T-helper 22 cell (primary cell): ENCODE results near the gene DSCAML1.

Experiments used
- DNase-seq: peaks from one replicate; pipeline ENCODE4 v3.0.0-alpha.2; 2020; ENCODE audit warnings: low read depth

Gene DSCAML1

DNA sequence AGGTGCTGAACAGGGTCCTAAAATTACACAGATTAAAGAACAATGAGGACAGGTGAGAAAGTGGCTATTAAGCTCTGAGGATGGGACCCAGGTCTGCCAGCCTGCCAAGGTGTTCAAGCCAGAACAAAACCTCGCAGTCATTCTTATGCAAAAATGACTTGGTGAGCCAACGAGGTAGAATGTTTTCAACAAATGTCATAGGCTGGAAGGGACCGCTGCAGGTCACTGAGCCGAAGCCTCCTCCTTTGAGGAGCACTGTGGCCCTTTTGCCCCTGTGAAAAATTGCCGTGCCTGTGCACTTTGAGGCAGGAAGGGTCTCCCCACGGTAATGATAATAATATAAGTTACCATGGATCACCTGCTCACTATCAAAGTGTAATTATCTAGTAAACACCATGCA is 216.2 kb downstream of the DSCAML1 start:
- DNase-seq: no peak

DNA sequence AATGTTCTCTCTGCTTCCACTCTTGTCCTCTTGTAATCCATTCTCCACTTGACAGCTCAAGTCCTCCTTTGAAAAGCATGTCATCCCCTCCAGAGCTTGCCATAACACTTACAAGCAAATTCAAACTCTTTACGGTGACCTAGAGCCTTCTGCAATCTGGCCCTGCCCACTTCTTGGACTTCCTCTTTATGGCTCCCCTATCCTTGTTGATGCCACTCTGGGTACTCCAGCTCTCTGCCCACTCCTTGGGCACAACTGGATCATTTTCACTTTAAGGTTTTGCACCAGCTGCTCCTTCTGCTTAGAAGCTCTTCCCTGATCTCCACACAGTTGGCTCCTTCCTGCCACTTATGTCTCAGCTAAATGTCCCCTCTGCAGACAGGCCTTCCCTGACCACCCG is 217.9 kb downstream of the DSCAML1 start:
- no peak for DNase-seq

DNA sequence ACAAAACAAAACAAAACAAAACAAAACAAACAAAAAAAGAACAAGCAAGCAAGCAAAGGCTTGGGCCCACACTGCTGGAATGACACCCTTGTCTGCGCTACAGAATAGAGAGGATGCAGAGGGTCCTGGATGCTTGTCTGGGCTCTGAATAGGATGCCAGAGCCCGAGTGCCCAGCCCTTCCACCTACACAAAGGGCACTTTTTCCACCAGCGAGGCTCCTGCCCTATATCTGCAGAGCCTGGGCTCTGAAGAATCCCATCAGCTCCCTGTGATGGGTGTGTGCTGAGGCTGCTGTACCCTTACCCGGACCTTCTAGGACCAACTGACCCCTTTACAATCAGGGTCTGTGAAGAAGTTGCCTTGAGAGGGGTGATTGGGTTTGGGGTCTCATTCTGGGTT is 221.2 kb downstream of the DSCAML1 start:
- no peak for DNase-seq

DNA sequence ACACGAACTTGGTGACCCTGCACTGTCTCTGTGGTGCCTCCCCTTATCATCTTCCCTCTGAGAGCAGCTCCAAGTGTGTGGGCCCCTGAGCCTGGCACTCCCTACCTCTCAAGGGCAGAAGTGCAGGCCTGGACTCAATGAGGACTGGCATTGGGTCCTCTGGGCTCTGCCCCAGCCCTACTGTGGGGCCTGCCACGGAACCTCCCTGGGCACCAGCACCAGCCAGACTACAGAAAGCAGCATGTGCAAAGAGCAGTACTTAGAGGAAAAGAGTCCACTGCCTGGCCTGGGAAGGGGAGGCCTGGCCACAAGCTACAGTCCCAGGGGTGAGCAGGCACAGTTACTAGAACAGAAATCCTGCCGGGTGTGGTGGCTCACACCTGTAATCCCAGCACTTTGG is 222.5 kb downstream of the DSCAML1 start:
- DNase-seq: no peak

DNA sequence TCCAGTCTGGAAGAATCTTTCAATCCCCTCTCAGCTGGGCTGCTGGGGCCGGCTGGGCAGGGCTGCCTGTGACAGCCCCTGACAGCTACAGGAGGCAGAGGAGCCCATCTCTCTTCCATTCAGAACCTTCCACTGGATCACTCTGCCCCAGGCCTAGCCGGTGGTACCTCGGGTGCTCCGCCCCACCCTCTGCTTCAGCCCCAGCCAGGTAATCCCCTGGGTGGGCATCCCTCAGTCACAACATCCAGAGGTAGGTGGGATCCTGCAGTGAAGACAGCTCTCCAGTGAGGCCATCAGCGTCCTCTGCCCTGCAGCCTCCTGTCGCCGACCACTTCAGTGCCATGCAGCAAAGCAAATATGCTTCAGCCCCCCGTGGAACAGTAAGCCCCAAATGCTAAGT is 223.7 kb downstream of the DSCAML1 start:
- no peak for DNase-seq

DNA sequence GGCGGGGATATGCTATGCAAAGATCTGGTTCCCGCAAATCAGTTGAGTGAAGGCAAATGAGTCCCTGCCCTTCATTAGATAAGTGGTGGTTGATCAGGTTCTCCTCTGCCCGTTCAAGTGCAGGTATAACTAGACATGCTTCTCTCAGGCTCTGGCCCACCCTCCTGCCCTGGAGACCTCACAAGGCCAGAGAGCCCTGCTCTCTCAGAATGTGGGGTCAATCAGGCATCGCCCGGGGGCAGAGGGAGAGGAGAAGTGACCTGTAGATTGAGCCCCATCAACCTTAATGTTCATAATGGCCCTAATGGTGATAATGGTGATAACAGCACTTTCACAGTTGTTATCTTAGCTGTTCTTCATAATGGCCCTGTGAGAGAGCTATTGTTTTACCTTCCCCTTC is 224.3 kb downstream of the DSCAML1 start:
- DNase-seq: no peak

DNA sequence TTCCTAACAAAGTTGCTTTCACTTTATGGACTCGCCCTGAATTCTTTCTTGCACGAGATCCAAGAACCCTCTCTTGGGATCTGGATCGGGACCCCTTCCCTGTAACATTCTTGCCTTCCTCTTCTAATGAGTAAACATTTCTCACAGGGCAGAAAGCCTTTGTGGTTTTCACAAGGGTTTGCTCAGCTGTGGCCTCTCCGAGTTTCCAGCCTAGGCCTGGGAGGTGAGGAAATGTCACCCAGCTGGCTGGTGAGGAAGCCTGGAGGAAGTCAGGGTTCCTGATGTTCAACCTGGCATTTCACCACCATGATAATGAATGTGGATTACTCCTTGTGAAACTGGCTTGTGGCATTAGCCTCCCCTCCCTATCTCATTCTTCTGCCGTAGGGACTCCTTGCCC is 224.9 kb downstream of the DSCAML1 start:
- DNase-seq: no peak

DNA sequence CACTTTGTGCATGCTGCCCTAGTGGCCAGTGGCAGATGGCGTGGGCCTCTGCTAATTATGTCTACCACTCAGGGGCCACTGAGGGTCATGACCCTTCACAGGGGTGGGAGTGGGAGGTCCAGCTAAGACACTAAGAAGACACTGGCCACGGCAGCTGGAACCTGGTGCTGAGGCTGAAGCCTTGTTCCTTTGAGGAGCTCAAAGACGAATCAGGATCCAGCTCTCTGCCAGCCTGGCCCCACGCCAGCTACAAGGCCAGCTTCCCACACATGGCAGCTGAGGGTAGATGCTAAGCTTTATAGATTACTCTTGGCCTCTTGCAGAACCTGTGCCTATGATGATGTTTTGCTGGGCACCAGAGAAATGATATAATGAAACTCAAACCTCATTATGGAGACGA is 226.3 kb downstream of the DSCAML1 start:
- no peak for DNase-seq

DNA sequence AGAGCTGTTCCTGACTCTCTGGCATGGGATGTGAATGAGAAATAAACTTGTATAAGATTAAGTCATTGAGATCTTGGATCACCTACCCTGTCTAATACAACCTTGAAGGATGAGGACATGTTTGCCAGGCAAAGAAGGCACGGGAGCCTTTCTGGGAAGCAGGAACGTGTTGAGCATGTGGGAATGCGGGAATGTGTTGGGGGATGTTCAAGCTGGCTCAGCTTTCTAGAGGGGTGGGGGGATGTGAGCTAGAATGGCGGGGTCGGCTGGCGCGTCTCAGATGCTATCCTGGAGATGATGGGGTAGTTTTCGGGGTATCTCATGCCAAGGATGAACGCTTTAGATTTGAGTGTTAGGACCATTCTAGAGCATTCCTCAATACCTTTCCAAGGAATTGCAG is 227.1 kb downstream of the DSCAML1 start:
- DNase-seq: no peak

DNA sequence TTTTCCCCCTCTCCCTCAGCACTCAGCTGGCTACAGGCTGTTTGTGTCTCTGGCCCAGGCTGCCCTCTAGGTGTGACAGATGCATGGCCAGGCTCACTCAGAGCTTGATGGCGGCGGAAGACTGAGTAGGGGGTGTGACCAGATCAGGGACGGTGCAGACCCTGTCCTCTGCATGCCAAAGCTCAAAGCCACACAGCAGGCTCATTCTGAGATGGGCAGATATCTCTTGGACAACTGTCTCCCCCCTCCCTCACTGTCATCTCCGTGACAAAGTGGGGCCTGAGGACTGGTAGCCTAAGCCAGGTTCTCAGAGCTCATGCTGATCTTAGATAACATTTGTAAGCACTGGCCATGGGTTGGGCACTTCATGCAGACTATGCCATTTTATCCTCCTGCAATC is 231.3 kb downstream of the DSCAML1 start:
- DNase-seq: no peak

DNA sequence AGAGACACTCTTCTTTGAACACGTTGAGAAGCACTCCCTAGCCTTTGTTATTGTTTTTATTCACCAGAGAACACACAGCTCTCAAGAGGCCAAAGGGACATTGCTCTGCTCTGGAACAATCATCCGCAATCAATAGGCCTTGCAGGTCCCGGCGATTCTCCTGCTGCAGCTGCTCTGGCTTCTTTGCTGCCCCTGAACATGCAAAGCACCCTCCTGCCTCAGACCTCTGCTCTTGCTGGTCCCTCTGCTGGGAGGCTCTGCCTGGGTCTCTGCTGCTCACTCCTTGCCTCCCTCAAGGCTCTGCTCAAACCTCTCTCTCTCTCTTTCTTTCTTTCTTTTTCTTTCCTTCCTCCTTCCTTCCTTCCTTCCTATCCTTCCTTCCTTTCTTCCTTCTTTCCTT is 232.7 kb downstream of the DSCAML1 start:
- no peak for DNase-seq

DNA sequence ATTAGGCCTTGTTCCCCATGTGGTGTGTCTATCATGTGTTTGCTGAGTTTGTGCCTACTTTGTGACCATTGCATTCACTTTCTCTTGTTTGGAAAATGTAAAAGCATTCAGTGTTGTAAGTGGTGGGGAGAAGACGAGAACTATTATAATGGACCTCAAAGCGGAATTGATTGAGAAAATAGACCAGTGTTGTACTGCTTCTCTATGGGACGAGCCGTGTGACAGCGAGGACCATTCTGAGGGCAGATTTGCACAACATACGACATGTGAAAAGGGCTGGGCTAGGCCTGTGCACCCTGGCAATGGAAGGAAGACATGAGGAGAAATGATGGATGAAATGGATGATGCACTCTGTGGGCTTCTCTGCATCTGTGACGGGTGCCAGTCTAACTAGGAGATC is 233.5 kb downstream of the DSCAML1 start:
- DNase-seq: no peak

DNA sequence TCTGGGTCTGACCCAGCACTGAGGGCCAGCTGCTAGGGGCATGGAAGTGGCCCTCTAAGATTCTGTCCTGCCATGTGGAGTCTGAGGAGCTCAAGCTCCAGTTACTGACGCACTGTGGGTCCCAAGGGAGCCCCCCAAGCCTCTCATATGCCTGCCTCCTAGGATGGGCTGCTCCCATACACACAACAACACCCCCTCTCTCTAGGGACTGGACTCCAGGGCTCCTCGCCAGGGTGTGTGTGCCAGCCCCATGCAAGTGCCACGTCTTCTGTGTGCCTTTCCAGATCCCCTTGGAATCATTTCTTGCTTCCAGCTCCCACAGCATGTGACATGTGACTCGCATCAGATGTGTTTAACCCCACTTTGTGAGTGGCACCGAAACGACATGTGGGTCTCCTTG is 234.9 kb downstream of the DSCAML1 start:
- no peak for DNase-seq

DNA sequence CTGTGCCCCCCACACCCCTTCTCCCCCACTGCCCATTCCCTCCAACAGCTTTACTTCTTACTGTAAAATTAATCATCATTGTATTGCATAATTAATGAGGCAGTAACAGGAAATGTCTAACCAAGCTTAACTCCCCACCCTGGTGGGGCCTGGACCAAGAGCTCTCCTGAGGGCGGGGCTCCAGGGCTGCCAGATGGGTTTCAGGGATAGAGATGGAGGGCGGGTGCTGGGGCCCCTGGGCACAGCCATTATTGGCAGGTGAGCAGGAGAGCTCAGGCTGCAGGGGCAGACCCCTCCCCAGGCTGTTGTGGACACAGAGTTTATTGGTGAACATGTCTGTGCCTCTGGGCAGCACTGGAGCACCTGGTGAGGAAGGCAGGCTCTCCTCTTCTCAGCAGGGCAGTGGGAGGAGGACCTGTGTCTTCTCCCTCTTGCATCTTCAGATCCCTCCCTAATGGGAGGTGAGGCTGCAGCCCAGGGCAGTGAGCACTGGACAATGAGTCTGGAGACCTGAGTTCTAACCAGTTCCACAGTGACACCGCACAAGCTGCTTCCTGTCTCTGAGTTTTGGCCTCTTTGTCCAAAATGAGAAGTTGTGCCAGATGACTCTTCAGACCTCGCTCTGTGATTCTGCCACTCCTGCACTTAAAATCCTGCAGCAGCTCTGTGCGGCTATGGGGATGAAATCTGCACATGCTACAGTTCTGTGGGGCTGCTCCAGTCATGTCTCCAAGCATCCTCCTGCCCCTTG is 236.1 kb downstream of the DSCAML1 start:
- no peak for DNase-seq

DNA sequence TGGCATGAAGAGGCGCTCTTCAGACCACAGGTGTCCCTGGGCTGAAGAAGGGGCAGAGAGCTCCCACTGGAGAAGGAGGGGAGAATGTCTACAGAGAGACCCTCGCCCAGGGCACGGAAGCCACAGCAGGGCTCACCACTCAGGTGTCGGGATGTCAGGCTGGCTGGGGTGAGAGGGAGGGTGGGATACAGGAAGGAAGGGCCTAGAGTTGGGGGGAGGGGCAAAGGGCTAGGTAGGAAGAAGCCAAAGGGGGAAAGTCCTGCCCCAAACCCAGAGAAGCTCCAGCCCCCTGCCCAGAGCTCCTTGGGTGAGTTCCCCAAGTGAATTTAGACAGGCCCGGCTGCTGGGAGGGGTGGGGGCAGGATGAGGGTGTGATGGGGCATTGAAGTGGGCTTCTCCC is 237.3 kb downstream of the DSCAML1 start:
- no peak for DNase-seq

DNA sequence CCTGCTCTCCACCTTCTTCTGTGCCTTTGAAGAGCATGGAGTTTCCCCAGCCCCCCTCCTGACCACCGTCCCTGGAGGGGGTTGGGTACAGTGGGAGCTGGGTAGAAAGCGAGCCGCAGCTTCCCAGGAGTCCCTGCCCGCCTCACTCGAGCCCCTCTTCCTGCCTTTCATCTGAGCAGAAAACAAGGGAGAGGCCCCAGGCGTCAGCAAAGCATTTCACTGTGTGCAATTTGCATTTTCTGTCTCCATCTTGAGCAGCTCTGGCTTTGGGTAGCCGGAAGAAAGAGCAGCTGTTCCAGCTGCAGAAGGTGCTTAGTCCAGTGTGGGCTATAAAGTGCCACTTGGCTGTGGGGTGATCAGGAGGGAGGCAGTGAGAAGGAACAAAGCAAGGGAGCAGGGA is 239.7 kb downstream of the DSCAML1 start:
- DNase-seq: no peak

DNA sequence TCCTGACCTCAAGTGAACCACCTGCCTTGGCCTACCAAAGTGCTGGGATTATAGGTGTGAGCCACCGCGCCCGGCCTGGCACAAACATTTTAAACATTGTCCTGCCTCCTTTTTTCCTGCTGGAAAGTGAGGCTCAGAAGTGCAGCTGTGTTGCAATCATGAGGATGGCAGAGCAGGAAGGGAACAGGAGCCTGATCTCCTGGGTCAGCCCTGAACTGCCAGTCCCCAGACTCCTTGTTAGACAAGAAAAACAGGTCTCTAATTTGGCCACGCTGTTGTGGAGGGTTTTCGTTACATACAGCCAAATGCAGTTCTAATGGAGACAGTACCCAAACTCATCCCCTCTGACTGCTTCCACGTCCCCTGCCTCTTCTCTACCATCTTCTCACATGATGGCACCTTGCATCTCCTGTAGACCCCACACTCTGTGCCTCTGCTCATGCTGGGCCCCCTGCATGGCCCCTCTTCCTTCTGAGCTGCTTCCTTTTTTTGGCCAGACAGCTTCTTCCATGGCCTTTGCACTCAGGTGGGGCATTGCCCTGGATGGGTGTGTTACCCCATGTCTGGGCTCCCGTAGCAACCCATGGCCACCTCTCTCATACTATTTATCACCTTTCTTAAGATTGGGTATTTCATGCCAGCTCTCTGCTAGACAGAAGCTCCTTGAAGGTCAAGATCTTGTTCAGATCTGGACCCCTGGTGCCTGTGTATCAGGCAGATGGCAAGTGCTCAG is 242.2 kb downstream of the DSCAML1 start:
- DNase-seq: no peak

DNA sequence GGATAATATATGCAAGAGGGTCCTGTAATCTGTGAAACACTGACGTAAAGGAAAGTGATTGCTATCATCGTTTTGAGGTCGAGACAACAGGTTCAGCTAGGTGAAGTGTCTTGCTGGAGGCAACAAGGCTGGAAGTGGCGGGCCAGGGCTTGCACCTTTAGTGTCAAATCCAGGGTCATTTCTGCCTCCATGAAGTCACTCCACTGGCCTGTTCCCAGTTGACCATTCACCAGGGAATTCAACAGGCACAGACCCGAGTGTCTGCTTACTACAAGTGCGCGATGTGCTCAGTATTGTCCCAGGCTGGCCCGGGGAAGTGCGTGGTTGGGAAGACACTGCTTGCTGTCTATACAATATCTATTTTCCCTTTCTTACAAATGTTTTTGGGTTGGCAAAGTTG is 244.4 kb downstream of the DSCAML1 start:
- no peak for DNase-seq

DNA sequence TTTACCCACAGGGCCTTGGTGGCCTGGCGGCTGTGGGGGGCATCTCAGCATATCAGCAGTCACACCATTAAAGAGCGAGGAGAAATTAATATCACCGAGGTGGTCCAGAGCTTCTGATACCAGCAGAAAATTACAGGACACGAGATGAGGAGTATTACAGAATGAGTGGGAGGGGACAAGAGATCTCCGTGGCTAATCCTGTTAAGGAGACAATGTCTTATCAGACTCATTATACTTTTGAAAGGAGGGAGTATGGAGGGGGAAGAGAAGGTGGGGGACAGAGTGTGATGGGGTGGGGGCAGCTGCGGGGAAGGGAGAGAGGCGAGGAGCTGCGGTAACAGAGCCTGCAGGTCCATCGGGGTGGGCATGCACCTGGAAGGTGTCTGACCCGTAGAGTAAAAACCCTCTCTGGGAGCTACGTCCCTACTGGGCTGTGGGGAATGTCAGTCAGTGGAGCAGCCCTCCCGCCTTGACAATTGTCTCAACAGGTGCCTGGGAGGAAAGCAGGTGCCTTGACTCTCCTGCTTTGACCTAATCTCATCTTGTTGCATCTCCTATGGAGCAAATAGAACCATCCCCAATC is 245.2 kb downstream of the DSCAML1 start:
- DNase-seq: no peak

DNA sequence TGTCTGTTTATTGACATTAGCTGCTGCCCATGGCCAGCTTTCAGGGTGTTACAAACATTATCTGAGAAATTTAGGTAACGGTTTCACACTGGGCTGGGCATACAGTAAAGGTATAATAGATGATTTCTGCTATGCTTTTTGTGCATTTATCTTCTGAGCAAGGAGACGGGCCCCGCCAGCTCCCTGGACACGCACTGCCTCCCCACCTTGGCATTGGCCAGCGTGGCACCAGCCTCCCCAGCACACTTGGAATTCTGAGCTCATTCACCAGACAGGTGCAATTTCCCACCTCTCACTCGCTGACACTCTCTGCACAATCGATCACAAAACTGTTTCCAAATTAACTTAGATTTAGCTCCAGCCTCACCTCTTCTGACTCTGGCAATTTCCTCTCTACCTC is 246.6 kb downstream of the DSCAML1 start:
- no peak for DNase-seq

DNA sequence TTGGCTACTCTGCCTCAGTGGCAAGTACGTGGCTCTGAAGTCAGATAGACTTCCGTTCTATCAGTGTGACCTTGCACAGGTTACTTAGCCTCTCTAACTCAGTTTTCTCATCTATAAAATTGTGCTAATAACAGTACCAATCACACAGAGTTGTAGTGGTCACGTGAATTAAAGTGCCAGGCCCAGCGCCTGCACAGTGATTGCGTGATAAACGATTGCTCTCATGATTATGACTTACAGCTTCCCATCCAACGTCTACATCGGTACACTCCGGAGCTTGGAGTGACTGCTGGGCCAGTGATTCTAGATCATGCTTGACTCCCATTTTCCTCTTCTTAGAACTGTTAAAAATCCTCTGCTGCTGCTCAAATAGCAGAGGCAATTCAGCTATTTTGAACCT is 247.6 kb downstream of the DSCAML1 start:
- DNase-seq: no peak

DNA sequence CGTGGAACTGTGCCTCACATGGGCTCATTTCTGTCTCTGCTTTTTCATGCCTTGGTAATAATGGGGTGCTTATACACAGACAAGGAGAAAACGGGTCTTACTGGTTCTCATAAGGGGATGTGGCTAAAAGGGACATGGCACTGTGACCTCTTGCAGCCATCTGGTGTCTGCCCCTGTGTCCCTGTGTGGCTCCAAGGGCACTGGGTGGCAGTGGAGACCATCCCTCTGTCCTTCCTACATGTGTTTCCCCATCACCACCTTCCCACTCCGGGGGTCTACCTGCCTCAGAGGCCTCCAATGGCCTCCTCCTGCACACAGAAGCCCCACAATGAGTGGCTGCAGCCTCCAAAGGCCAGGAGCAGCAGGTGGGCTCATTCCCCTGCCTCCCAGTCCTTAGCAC is 248.1 kb downstream of the DSCAML1 start:
- DNase-seq: no peak

DNA sequence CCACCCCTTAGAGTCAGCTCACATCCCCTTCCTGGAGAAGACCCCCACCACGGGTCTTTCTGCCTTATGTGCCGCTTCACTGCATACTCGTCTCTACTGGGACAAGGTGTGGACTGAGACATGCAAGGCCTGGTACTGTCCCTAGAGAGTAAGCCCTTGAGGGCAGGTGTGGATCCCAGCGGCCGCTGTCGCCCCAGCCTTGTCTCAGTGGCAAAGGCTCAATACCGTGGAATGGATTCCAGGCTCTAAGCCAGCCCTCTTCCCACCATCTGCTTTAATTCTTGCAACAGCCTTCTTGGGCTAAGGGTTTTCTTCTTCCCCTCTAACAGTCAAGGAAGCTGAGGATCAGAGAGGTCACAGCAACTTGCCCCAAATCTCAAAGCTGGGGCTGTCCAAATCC is 249.1 kb downstream of the DSCAML1 start:
- DNase-seq: no peak
